Astrocyte of the spinal cord (primary cell): ENCODE data around the gene CERT1.

Experiments used
- DNase-seq: peaks from one replicate; pipeline ENCODE4 v3.0.0; 2011; ENCODE audit warnings: low read depth, low spot score
- H3K4me3 ChIP-seq: 2 replicates; pipeline ENCODE4 v1.5.1; 2011; ENCODE audit warnings: low read depth, mild to moderate bottlenecking, low read length, moderate library complexity
- in situ Hi-C: cut with HindIII; loops from 2 replicates; pipeline ENCODE4 v1.10.0; 2017; ENCODE audit warnings: low sequenced_read_pairs
- TF ChIP-seq, protein P1 (sequence below): IDR thresholded peaks from 2 replicates; pipeline ENCODE4 v1.5.1; 2012; ENCODE audit warnings: low read depth, mild to moderate bottlenecking, low read length, inconsistent platforms

The CERT1 gene

DNA sequence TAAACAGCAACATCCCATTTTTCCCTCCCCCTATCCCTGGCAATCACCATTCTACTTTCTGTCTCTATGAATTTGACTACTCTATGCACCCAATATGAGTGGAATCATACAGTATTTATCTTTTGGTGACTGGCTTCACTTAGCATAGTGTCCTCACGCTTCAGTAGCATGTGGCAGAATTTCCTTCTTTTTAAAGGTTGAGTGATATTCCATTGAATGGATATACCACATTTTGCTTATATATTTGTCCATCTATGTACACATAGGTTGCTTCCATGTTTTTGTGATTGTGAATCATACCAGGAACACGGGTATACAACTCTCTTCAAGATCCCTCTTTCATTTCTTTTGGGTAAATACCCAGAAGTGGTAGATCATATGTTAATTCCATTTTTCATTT lies 69.9 kb downstream of the CERT1 start:
- H3K4me3 ChIP-seq = no peak overlapping the region
- in situ Hi-C loops = no loop called here
- no peak for DNase-seq
- TF ChIP-seq, protein P1, sequence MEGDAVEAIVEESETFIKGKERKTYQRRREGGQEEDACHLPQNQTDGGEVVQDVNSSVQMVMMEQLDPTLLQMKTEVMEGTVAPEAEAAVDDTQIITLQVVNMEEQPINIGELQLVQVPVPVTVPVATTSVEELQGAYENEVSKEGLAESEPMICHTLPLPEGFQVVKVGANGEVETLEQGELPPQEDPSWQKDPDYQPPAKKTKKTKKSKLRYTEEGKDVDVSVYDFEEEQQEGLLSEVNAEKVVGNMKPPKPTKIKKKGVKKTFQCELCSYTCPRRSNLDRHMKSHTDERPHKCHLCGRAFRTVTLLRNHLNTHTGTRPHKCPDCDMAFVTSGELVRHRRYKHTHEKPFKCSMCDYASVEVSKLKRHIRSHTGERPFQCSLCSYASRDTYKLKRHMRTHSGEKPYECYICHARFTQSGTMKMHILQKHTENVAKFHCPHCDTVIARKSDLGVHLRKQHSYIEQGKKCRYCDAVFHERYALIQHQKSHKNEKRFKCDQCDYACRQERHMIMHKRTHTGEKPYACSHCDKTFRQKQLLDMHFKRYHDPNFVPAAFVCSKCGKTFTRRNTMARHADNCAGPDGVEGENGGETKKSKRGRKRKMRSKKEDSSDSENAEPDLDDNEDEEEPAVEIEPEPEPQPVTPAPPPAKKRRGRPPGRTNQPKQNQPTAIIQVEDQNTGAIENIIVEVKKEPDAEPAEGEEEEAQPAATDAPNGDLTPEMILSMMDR = no peak

DNA sequence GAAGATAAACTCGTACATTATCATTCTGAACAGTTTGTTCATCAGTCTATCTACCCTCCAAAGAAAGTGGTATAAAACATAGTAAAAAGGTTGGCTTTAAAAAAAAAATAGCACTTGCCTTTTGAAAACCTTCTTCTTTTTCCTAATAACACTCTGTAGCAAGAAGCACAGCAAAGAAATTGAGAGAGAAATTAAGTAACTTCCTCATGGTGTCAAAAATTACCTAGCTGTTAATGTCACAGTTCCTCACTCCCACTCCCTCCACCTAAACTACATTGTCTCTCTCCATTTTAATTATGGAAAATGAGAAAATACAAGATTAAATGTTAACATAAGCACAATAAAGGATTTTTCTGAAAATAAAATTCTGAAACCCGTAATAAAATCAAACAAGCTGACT lies 72.2 kb downstream of the CERT1 start:
- H3K4me3 ChIP-seq = no peak overlapping the region
- no peak for DNase-seq
- TF ChIP-seq, protein P1 = no peak
- in situ Hi-C loops = no loop called here

DNA sequence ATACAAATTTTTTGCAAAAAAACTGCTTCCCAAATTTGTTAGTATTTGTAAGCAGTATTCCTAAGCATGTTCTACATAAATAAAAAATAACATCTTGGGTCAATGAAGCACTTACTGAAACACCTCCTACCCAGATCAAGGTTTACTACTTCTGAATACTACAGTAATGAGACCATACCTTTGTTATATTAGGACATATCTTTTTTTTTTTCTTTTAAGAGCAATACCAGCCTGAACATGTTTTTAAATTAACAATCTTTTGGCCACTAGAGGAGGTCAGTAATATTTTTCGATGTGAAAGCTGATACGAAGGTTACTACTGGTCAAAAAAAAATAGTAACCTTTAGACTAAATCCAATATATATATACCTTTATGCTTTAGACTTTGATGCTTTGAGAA lies 72.7 kb downstream of the CERT1 start:
- TF ChIP-seq, protein P1 = no peak
- no peak for DNase-seq
- in situ Hi-C loops = no loop called here
- H3K4me3 ChIP-seq = no peak overlapping the region

DNA sequence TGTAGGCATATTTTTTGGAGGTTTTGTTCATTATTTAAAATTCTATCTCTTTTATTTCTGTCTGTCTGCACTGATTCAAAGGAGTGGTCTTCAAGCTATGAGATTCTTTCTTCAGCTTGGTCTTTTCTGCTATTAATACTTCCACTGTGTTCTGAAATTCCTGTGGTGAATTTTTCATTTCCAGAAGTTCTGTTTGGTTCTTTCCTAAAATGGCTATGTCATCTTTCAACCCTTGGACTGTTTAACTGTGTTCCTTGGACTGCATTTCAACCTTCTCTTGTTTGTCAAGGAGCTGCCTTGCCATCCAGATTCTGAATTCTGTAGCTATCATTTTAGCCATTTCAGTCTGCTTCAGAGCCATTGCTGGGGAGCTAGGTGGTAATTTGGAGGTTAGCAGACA lies 76.3 kb downstream of the CERT1 start:
- in situ Hi-C loops = no loop called here
- H3K4me3 ChIP-seq = no peak overlapping the region
- DNase-seq = peak; percentile 33
- TF ChIP-seq, protein P1 = no peak

DNA sequence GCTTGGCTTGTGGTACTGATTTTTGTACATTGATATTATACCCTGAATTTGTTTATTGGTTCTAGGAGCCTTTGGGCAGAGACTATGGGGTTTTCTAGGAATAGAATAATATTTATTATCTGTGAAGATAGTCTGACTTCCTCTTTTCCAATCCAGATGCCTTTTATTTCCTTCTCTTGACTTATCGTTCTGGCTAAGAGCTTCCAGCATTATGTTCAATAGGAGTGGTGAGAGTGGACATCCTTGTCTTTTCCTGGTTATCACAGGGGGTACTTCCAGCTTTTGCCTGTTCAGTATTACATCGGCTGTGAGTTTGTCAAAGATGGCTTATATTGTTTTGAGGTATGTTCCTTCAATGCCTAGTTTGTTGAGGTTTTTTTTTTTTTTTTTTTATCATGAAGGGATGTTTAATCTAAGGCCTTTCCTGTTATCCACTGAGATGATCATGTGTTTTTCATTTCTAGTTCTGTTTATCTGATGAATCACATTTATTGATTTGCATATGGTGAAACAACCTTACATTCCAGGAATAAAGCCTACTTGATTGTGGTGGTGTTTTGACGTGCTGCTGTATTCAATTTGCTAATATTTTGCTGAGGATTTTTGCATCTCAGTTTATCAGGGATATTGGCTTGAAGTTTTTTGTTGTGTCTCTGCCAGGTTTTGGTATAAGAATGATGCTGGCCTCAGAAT lies 77.5 kb downstream of the CERT1 start:
- DNase-seq = no peak
- TF ChIP-seq, protein P1 = no peak
- in situ Hi-C loops = no loop called here

DNA sequence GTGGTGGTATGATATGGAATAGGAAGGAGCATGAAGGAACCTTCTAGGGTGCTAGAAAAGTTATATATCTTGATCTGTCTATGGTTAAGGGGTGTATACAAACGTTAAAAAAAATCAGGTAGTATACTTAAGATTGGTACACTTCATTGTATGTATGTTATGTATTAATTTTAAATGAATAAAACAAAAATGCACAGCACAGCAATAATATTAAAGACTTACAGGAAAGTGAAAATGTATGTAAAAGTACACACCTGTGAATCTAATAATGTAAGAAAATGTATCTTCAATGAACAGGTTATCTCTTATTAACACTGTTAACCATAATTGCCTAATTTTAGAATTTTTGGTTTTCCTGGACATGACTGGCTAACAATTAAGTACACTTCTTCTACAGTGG lies 97.2 kb downstream of the CERT1 start:
- DNase-seq = no peak
- no peak overlapping the region for H3K4me3 ChIP-seq
- TF ChIP-seq, protein P1 = no peak
- in situ Hi-C loops = no loop called here

More for the DNA sequence above, 77.5 kb downstream of the CERT1 start:
- H3K4me3 ChIP-seq = no peak overlapping the region
